T47D (cell line): Measurements from ENCODE around the gene COPZ2.
A peak's percentile ranks its signal among the peaks of the same experiment; 100 is the strongest.

Experiments
- DNase-seq, 2 experiments: peaks; one replicate each; pipeline versions ENCODE4 v3.0.0 to v3.0.0-alpha.2; 2011 to 2012; ENCODE audit warnings: low read depth in 1 of 2, low spot score in 1 of 2
- JUND ChIP-seq: IDR thresholded peaks from 2 replicates; pipeline ENCODE4 v1.6.1; 2012; ENCODE audit warnings: low read depth
- in situ Hi-C: cut with HindIII; loops from 2 replicates; pipeline ENCODE4 v1.10.0; 2016; ENCODE audit warnings: low sequenced_read_pairs, low pct_unique_long_range_greater_than_20kb

COPZ2 gene

DNA sequence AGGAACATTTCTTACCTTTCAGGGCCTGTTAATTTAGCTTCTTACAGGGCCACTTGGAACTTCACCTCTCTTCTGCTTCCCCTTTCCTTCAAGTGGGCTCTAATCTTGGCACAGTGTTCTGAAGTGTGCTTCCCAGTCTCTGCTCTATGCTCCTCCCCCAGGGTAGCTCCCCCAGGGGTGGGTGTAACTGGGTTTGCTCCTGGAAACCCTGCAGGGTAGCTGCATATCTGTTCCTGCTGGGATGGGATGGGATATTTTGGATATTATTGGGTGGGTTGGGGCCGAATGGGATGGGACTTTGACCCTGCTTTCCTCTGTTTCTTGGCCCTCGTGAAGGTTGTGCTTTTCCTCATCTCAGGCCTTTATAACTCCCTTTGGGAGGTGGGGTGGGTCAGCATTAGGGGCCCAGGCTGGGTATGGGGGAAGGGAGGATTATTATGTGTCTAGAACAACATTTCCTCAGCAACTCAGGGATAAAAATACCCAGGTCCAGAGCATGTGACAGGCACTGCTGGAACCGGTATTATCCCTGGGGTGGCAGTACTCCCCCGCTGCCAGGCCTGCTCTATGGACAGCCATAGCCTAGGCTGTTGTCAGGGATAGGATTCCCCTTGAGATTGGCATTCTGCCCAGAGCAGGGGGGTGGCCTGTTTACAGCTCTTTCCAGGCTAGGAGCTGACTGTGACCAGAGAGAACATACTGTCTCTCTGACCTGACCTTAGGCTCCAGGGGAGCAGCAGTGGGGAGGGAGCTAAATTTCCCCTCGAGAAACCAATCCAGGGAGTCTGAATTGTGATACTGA lies 15.6 kb upstream of the COPZ2 start:
- in situ Hi-C loops, result no loop called here
- no peak for TF ChIP-seq JUND
- DNase-seq, result no peak

- DNase-seq, result peak in 1 of 2 experiments; percentile 47
- no peak for TF ChIP-seq JUND
- in situ Hi-C loops, result no loop called here
These were observed 14.3 kb upstream of the COPZ2 start for GRCh38 chr17:48051706-48052486.

DNA sequence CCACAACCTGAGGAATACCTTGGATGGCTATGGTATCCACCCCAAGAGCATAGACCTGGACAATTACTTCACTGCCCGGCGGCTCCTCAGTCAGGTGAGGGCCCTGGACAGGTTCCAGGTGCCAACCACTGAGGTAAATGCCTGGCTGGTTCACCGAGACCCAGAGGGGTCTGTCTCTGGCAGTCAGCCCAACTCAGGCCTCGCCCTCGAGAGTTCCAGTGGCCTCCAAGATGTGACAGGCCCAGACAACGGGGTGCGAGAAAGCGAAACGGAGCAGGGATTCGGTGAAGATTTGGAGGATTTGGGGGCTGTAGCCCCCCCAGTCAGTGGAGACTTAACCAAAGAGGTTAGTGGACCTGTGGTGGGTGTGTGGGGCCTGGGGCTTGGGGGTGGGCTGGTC lies 13.7 kb upstream of the COPZ2 start:
- in situ Hi-C loops, result no loop called here

GRCh38 chr17:48048384-48049126 lies 11.0 kb upstream of the COPZ2 start:
- peak; percentile 63 to 95 for DNase-seq
- no peak for TF ChIP-seq JUND
- in situ Hi-C loops, result no loop called here

More for the DNA sequence above, 13.7 kb upstream of the COPZ2 start:
- no peak for DNase-seq
- TF ChIP-seq JUND, result no peak

GRCh38 chr17:48047741-48048383 lies 10.3 kb upstream of the COPZ2 start, which contains the start of gene NFE2L1:
Gene NFE2L1, plus strand, starts transcription at chr17:48048359. Its CDS starts 2,760 bp downstream, at chr17:48051119.
- in situ Hi-C loops, result no loop called here

DNA sequence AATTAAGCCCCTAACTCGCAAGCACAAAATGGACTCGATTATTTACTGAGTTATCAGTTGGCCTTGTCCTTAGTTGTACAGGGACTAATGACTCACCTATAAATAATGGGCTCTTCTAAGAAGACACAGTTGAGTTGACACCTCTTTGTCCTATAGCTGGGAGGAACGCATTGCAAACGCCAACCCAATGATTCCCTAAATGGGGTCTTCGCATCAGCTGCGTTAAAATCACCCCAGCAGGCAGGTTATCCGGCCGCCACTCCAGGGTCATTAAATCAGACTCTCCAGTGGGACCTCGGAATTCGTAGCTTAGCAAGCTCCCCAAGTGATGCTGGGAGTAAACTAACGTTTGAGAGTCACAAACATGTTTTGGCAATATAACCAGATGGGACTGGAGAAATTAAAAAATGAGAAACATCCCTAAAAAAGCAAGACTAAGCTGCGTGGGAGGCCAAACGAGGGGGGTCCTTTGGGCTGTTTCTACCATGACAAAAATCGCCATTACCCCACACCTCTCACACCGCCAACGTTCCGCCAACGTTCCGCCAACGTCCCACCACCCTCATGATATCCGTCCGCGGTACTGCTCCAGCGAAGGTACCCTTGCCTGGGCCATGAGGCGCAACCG lies 9.6 kb upstream of the COPZ2 start:
- in situ Hi-C loops, result no loop called here
- DNase-seq, result no peak
- TF ChIP-seq JUND, result no peak

More at GRCh38 chr17:48047741-48048383, 10.3 kb upstream of the COPZ2 start, which contains the start of gene NFE2L1:
- no peak for TF ChIP-seq JUND
- DNase-seq, result peak; percentile 96 to 100

DNA sequence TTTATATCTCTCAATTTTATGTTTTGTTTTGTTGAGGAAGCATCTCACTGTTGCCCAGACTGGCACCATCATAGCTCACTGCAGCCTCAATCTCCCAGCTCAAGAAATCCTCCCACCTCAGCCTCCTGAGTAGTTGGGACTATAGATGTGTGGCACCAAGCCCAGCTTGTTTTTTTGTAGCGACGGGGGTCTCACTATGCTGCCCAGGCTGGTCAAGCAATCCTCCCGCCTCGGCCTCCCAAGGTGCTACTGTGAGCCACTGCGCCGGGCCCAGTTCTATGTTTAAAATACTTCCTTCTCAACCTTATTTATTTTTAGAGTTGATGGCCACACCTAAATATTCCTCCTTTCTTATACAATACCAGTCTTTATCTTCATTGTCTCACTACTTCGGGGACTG lies 8.7 kb upstream of the COPZ2 start:
- in situ Hi-C loops, result no loop called here
- DNase-seq, result no peak
- TF ChIP-seq JUND, result no peak

GRCh38 chr17:48045316-48046001 lies 7.9 kb upstream of the COPZ2 start:
- no peak for TF ChIP-seq JUND
- DNase-seq, result no peak
- in situ Hi-C loops, result no loop called here

- no peak for TF ChIP-seq JUND
- no peak for DNase-seq
- in situ Hi-C loops, result no loop called here
These were observed 7.3 kb upstream of the COPZ2 start for GRCh38 chr17:48044851-48045250.

DNA sequence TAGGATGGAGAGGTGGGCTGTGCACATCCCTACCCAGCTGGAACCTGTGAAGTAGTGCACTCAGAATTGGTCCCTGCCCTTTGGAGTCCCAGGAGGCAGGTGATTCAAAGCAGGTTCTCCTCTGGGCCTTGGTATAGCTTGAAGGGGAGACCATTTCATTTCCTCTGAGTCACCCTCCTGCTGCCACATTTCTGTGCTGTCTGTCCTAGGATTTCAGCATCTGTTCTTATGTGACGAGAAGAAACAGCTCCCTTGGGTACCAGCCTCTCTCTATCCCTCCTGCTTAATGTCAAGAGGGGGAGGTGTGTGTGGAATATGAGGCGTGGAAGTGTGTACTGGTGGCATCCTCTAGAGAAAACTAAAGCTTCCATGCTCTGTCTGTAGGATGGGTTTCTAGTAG lies 5.6 kb upstream of the COPZ2 start:
- in situ Hi-C loops, result no loop called here
- no peak for DNase-seq

GRCh38 chr17:48038687-48039086 lies 1.1 kb upstream of the COPZ2 start:
- TF ChIP-seq JUND, result no peak
- DNase-seq, result no peak
- in situ Hi-C loops, result no loop called here

More for the DNA sequence above, 5.6 kb upstream of the COPZ2 start:
- no peak for TF ChIP-seq JUND

DNA sequence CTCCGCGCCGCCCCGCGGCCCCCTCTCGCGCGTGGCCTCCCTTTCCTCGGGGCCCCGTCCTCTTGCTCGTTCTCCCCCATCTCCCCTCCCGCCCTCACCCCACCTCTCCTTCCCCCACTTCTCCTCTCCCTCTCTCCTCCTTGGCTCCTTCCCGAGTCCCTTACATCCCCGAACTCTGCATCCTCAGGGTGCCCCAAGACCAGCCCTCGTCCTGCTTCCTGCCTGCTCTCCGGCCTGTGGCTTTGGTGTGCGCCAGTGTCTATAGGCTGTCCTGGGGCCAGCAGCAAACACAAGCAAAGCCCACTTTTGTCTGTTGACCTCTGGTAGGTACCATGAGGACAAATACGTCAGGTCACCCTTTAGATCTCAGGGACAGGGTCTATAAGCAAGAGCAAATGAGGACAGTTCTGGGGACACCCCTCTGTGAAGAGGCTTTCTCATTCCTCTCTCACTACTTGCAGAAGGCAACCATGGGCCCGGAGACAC lies 284 bp upstream of the COPZ2 start:
- in situ Hi-C loops, result no loop called here
- DNase-seq, result no peak
- TF ChIP-seq JUND, result no peak
